PC-9 (cell line): ENCODE data around the gene ADORA2B.

ENCODE experiments used
- CTCF ChIP-seq: fragments of 200-600 bp; sonication (generic); conservative IDR thresholded peaks from 2 replicates; pipeline ENCODE4 v1.6.1; 2017; ENCODE audit warnings: mixed run types, antibody characterized with exemption, mild to moderate bottlenecking, moderate library complexity
- EZH2 ChIP-seq: fragments of 200-600 bp; sonication (generic); IDR thresholded peaks from 2 replicates; pipeline ENCODE4 v1.8.0; 2017; ENCODE audit warnings: antibody characterized with exemption, low read depth

- no peak for TF ChIP-seq CTCF
- TF ChIP-seq EZH2: no peak
These were observed 54.4 kb downstream of the ADORA2B start, which contains the start of the genes TTC19 and ZSWIM7 for GRCh38 chr17:15999141-15999973.
